ENCODE data around the gene WAC. TPM values are rescaled to one million over a fixed set of nuclear protein-coding genes. Genes with fewer than 3 reads are reported as not detected.

WAC gene
- total and polyA plus RNA-seq, 3 experiments from 2014 or later, result 119 to 142 (median 134) TPM

GRCh38 chr10:28551086-28551485, 18.2 kb downstream of the WAC start:
- Histone ChIP-seq H3K4me3 (ENCODE audit: low read length) (no peak overlapping the region), H3K36me3 (ENCODE audit: insufficient read depth, low read length) (peaks cover 12% of the 10 kb centered on the region), H3K27ac (ENCODE audit: low read depth, low read length) (no peak overlapping the region), H3K27me3 (ENCODE audit: insufficient read depth, low read length, poor library complexity, severe bottlenecking) (no peaks in the 10 kb centered on the region), H3K9me3 (ENCODE audit: low read length) (no peaks in the 10 kb centered on the region), H3K4me1 (ENCODE audit: insufficient read depth, low read length) (peaks cover 76% of the 10 kb centered on the region)
- Mint-ChIP-seq H3K4me1 (peaks cover 81 to 94% (median 92%) of the 10 kb centered on the region in 3 donors), H3K27ac (peak overlapping the region in 5 of 8 donors; percentile 33 to 64 (median 48)), H3K36me3 (peaks cover 5 to 77% (median 32%) of the 10 kb centered on the region in 3 donors), H3K27me3 (no peaks in the 10 kb centered on the region), H3K9me3 (no peaks in the 10 kb centered on the region), H3K4me3 (peak overlapping the region in 5 of 7 donors; percentile 40 to 66 (median 56))
- ChIA-PET POLR2A (interaction anchor here (0.8 to 1.3 kb wide), 2 partner anchors 8 to 19 kb away, joined by 3 to 6 read pairs; partner anchors contain the start of gene WAC), CTCF (interaction anchor here (1.0 kb wide), 2 partner anchors 15 to 23 kb away, joined by 3 read pairs; no protein-coding TSS in a partner anchor)
- no peak for DNase-seq

- Mint-ChIP-seq H3K27me3 (no peaks in the 10 kb centered on the region), H3K36me3 (peaks cover 8 to 78% (median 34%) of the 10 kb centered on the region in 3 donors), H3K4me1 (peaks cover 88 to 98% (median 97%) of the 10 kb centered on the region in 3 donors), H3K27ac (peak overlapping the region in 6 of 8 donors; percentile 0 to 59 (median 48)), H3K4me3 (peak overlapping the region in 6 of 7 donors; percentile 25 to 66 (median 46)), H3K9me3 (no peaks in the 10 kb centered on the region)
- ChIA-PET CTCF (interaction anchor here (1.0 kb wide), 1 partner anchor 9 kb away, joined by 3 read pairs; no protein-coding TSS in a partner anchor), POLR2A (no interaction called here)
- no peak overlapping the region for H3K4me3 ChIP-seq (ENCODE audit: low read length)
- H3K4me1 ChIP-seq (ENCODE audit: insufficient read depth, low read length), result peaks cover 85% of the 10 kb centered on the region
- H3K36me3 ChIP-seq (ENCODE audit: insufficient read depth, low read length), result peaks cover 12% of the 10 kb centered on the region
- H3K27ac ChIP-seq (ENCODE audit: low read depth, low read length), result no peak overlapping the region
- no peaks in the 10 kb centered on the region for H3K9me3 ChIP-seq (ENCODE audit: low read length)
- DNase-seq, result no peak
- H3K27me3 ChIP-seq (ENCODE audit: insufficient read depth, low read length, poor library complexity, severe bottlenecking), result no peaks in the 10 kb centered on the region
These were observed 19.9 kb downstream of the WAC start for GRCh38 chr10:28552775-28553174.

- H3K36me3 Mint-ChIP-seq, result peaks cover 8 to 77% (median 40%) of the 10 kb centered on the region in 3 donors
- POLR2A ChIA-PET, result interaction anchor here (0.5 kb wide), 1 partner anchor 23 kb away, joined by 4 read pairs; no protein-coding TSS in a partner anchor
- peak overlapping the region in 5 of 8 donors; percentile 22 to 53 (median 45) for H3K27ac Mint-ChIP-seq
These were observed 21.1 kb downstream of the WAC start for GRCh38 chr10:28554009-28554408.

GRCh38 chr10:28554952-28555351, 22.0 kb downstream of the WAC start:
- DNase-seq, result no peak
- Mint-ChIP-seq H3K27ac (peak overlapping the region in 4 of 8 donors; percentile 17 to 50 (median 38)), H3K27me3 (no peaks in the 10 kb centered on the region), H3K36me3 (peaks cover 8 to 77% (median 43%) of the 10 kb centered on the region in 3 donors), H3K4me3 (peak overlapping the region in 5 of 7 donors; percentile 2 to 48 (median 7)), H3K4me1 (peaks cover 89 to 100% (median 99%) of the 10 kb centered on the region in 3 donors), H3K9me3 (no peaks in the 10 kb centered on the region)
- no peaks in the 10 kb centered on the region for H3K27me3 ChIP-seq (ENCODE audit: insufficient read depth, low read length, poor library complexity, severe bottlenecking)
- no peak overlapping the region for H3K4me3 ChIP-seq (ENCODE audit: low read length)
- H3K27ac ChIP-seq (ENCODE audit: low read depth, low read length), result no peak overlapping the region
- POLR2A ChIA-PET, result no interaction called here
- no peaks in the 10 kb centered on the region for H3K36me3 ChIP-seq (ENCODE audit: insufficient read depth, low read length)
- CTCF ChIA-PET, result no interaction called here
- H3K4me1 ChIP-seq (ENCODE audit: insufficient read depth, low read length), result peaks cover 80% of the 10 kb centered on the region
- H3K9me3 ChIP-seq (ENCODE audit: low read length), result no peaks in the 10 kb centered on the region

More at GRCh38 chr10:28554009-28554408, 21.1 kb downstream of the WAC start:
- no peak for DNase-seq
- H3K27me3 ChIP-seq (ENCODE audit: insufficient read depth, low read length, poor library complexity, severe bottlenecking), result no peaks in the 10 kb centered on the region
- H3K4me3 Mint-ChIP-seq, result peak overlapping the region in 4 of 7 donors; percentile 5 to 63 (median 48)
- H3K4me1 Mint-ChIP-seq, result peaks cover 90 to 100% (median 99%) of the 10 kb centered on the region in 3 donors
- CTCF ChIA-PET, result no interaction called here
- no peaks in the 10 kb centered on the region for H3K9me3 ChIP-seq (ENCODE audit: low read length)
- H3K9me3 Mint-ChIP-seq, result no peaks in the 10 kb centered on the region
- peaks cover 81% of the 10 kb centered on the region for H3K4me1 ChIP-seq (ENCODE audit: insufficient read depth, low read length)
- H3K36me3 ChIP-seq (ENCODE audit: insufficient read depth, low read length), result peaks cover 2% of the 10 kb centered on the region
- no peak overlapping the region for H3K27ac ChIP-seq (ENCODE audit: low read depth, low read length)
- H3K27me3 Mint-ChIP-seq, result no peaks in the 10 kb centered on the region
- no peak overlapping the region for H3K4me3 ChIP-seq (ENCODE audit: low read length)

- Mint-ChIP-seq H3K27me3 (no peaks in the 10 kb centered on the region), H3K4me1 (peaks cover 89 to 100% (median 99%) of the 10 kb centered on the region in 3 donors), H3K9me3 (no peaks in the 10 kb centered on the region), H3K27ac (peak overlapping the region in 2 of 8 donors; percentile 17 to 48), H3K36me3 (peaks cover 8 to 75% (median 42%) of the 10 kb centered on the region in 3 donors), H3K4me3 (peak overlapping the region in 5 of 7 donors; percentile 1 to 45 (median 7))
- ChIA-PET POLR2A (interaction anchor here (1.5 kb wide), 1 partner anchor 9 kb away, joined by 4 read pairs; no protein-coding TSS in a partner anchor), CTCF (no interaction called here)
- H3K9me3 ChIP-seq (ENCODE audit: low read length), result no peaks in the 10 kb centered on the region
- no peak overlapping the region for H3K4me3 ChIP-seq (ENCODE audit: low read length)
- no peak for DNase-seq
- H3K27me3 ChIP-seq (ENCODE audit: insufficient read depth, low read length, poor library complexity, severe bottlenecking), result no peaks in the 10 kb centered on the region
- no peak overlapping the region for H3K27ac ChIP-seq (ENCODE audit: low read depth, low read length)
- H3K4me1 ChIP-seq (ENCODE audit: insufficient read depth, low read length), result peaks cover 80% of the 10 kb centered on the region
- H3K36me3 ChIP-seq (ENCODE audit: insufficient read depth, low read length), result no peaks in the 10 kb centered on the region
These were observed 22.4 kb downstream of the WAC start for GRCh38 chr10:28555358-28555757.

- Mint-ChIP-seq H3K27ac (peak overlapping the region in 1 of 8 donors; percentile 51), H3K4me3 (peak overlapping the region in 1 of 7 donors; percentile 40), H3K27me3 (no peaks in the 10 kb centered on the region), H3K36me3 (peaks cover 12 to 75% (median 48%) of the 10 kb centered on the region in 3 donors), H3K4me1 (peaks cover 87 to 100% (median 99%) of the 10 kb centered on the region in 3 donors), H3K9me3 (no peaks in the 10 kb centered on the region)
- DNase-seq, result no peak
- Histone ChIP-seq H3K9me3 (ENCODE audit: low read length) (no peaks in the 10 kb centered on the region), H3K4me1 (ENCODE audit: insufficient read depth, low read length) (peaks cover 73% of the 10 kb centered on the region), H3K27me3 (ENCODE audit: insufficient read depth, low read length, poor library complexity, severe bottlenecking) (no peaks in the 10 kb centered on the region), H3K27ac (ENCODE audit: low read depth, low read length) (no peak overlapping the region), H3K4me3 (ENCODE audit: low read length) (no peak overlapping the region), H3K36me3 (ENCODE audit: insufficient read depth, low read length) (no peaks in the 10 kb centered on the region)
- CTCF ChIA-PET, result no interaction called here
- POLR2A ChIA-PET, result interaction anchor here (0.8 to 1.5 kb wide), 3 partner anchors 10 to 24 kb away, joined by 4 to 5 read pairs (median 4); no protein-coding TSS in a partner anchor
These were observed 23.2 kb downstream of the WAC start for GRCh38 chr10:28556142-28556541.

GRCh38 chr10:28558186-28558585, 25.3 kb downstream of the WAC start:
- H3K4me1 Mint-ChIP-seq, result peaks cover 85 to 100% (median 99%) of the 10 kb centered on the region in 3 donors
- H3K4me3 Mint-ChIP-seq, result peak overlapping the region in 3 of 7 donors; percentile 5 to 12 (median 12)
- no peaks in the 10 kb centered on the region for H3K9me3 Mint-ChIP-seq
- ChIA-PET CTCF (no interaction called here), POLR2A (interaction anchor here (0.6 to 0.7 kb wide), 2 partner anchors 25 to 133 kb away, joined by 3 read pairs; partner anchors contain the start of gene WAC)
- H3K27me3 ChIP-seq (ENCODE audit: insufficient read depth, low read length, poor library complexity, severe bottlenecking), result no peaks in the 10 kb centered on the region
- H3K4me3 ChIP-seq (ENCODE audit: low read length), result no peak overlapping the region
- H3K36me3 Mint-ChIP-seq, result peaks cover 12 to 77% (median 46%) of the 10 kb centered on the region in 3 donors
- H3K27me3 Mint-ChIP-seq, result no peaks in the 10 kb centered on the region
- no peak for DNase-seq
- no peaks in the 10 kb centered on the region for H3K9me3 ChIP-seq (ENCODE audit: low read length)
- H3K4me1 ChIP-seq (ENCODE audit: insufficient read depth, low read length), result peaks cover 57% of the 10 kb centered on the region
- H3K27ac Mint-ChIP-seq, result no peak overlapping the region
- H3K27ac ChIP-seq (ENCODE audit: low read depth, low read length), result no peak overlapping the region
- H3K36me3 ChIP-seq (ENCODE audit: insufficient read depth, low read length), result no peaks in the 10 kb centered on the region

- H3K4me1 Mint-ChIP-seq, result peaks cover 86 to 98% (median 98%) of the 10 kb centered on the region in 3 donors
- no peaks in the 10 kb centered on the region for H3K9me3 Mint-ChIP-seq
- H3K4me3 ChIP-seq (ENCODE audit: low read length), result no peak overlapping the region
- no peak overlapping the region for H3K27ac ChIP-seq (ENCODE audit: low read depth, low read length)
- peaks cover 52% of the 10 kb centered on the region for H3K4me1 ChIP-seq (ENCODE audit: insufficient read depth, low read length)
- no peaks in the 10 kb centered on the region for H3K36me3 ChIP-seq (ENCODE audit: insufficient read depth, low read length)
- no peaks in the 10 kb centered on the region for H3K27me3 Mint-ChIP-seq
- H3K27me3 ChIP-seq (ENCODE audit: insufficient read depth, low read length, poor library complexity, severe bottlenecking), result no peaks in the 10 kb centered on the region
- DNase-seq, result no peak
- peaks cover 12 to 79% (median 45%) of the 10 kb centered on the region in 3 donors for H3K36me3 Mint-ChIP-seq
- H3K9me3 ChIP-seq (ENCODE audit: low read length), result no peaks in the 10 kb centered on the region
- ChIA-PET POLR2A (interaction anchor here (0.6 kb wide), 1 partner anchor 8 kb away, joined by 3 read pairs; no protein-coding TSS in a partner anchor), CTCF (no interaction called here)
- H3K4me3 Mint-ChIP-seq, result peak overlapping the region in 3 of 7 donors; percentile 10 to 15 (median 12)
- peak overlapping the region in 7 of 8 donors; percentile 19 to 72 (median 30) for H3K27ac Mint-ChIP-seq
These were observed 26.1 kb downstream of the WAC start for GRCh38 chr10:28558923-28559508.
